Measurements from ENCODE around the gene SPTBN1.
A peak's percentile ranks its signal among the peaks of the same experiment; 100 is the strongest.

Gene SPTBN1

GRCh38 chr2:54699665-54700064 is 243.5 kb downstream of the SPTBN1 start:
- no peak overlapping the region for H3K4me3 Mint-ChIP-seq
- ATAC-seq (replicated peaks) = no peak

GRCh38 chr2:54701029-54701428 is 244.9 kb downstream of the SPTBN1 start:
- peaks cover 0 to 1% of the 10 kb centered on the region in 2 donors for H3K4me1 Mint-ChIP-seq
- no peak overlapping the region for H3K4me3 Mint-ChIP-seq
- H3K27me3 Mint-ChIP-seq = peaks cover 6% of the 10 kb centered on the region in 2 donors
- H3K36me3 Mint-ChIP-seq = no peaks in the 10 kb centered on the region
- no peak overlapping the region for H3K27ac Mint-ChIP-seq
- ATAC-seq (replicated peaks) (no peak), DNase-seq (no peak)
- H3K9me3 Mint-ChIP-seq = no peaks in the 10 kb centered on the region

More at GRCh38 chr2:54699665-54700064, 243.5 kb downstream of the SPTBN1 start:
- H3K27ac Mint-ChIP-seq = no peak overlapping the region
- H3K9me3 Mint-ChIP-seq = no peaks in the 10 kb centered on the region
- H3K36me3 Mint-ChIP-seq = no peaks in the 10 kb centered on the region
- peaks cover 6% of the 10 kb centered on the region in 2 donors for H3K27me3 Mint-ChIP-seq
- peaks cover 0 to 1% of the 10 kb centered on the region in 2 donors for H3K4me1 Mint-ChIP-seq
- no peak for DNase-seq

- no peak overlapping the region for H3K4me3 Mint-ChIP-seq
- H3K9me3 Mint-ChIP-seq = no peaks in the 10 kb centered on the region
- no peak overlapping the region for H3K27ac Mint-ChIP-seq
- no peaks in the 10 kb centered on the region for H3K36me3 Mint-ChIP-seq
- no peak for ATAC-seq (replicated peaks)
- H3K4me1 Mint-ChIP-seq = peaks cover 1 to 8% of the 10 kb centered on the region in 2 donors
- no peak for DNase-seq
- H3K27me3 Mint-ChIP-seq = peaks cover 3 to 7% of the 10 kb centered on the region in 2 donors
Measured at GRCh38 chr2:54704238-54704637, 248.1 kb downstream of the SPTBN1 start.

GRCh38 chr2:54704688-54705605 is 248.8 kb downstream of the SPTBN1 start:
- DNase-seq (no peak), ATAC-seq (replicated peaks) (peak; percentile 59 to 63)
- H3K27ac Mint-ChIP-seq = no peak overlapping the region

GRCh38 chr2:54706622-54707021 is 250.5 kb downstream of the SPTBN1 start:
- no peak for DNase-seq
- no peak for ATAC-seq (replicated peaks)
- H3K9me3 Mint-ChIP-seq = no peaks in the 10 kb centered on the region
- H3K27ac Mint-ChIP-seq = no peak overlapping the region
- H3K4me1 Mint-ChIP-seq = peaks cover 2 to 20% of the 10 kb centered on the region in 2 donors
- peaks cover 9 to 21% of the 10 kb centered on the region in 2 donors for H3K27me3 Mint-ChIP-seq
- H3K4me3 Mint-ChIP-seq = no peak overlapping the region
- peaks cover 0 to 3% of the 10 kb centered on the region in 2 donors for H3K36me3 Mint-ChIP-seq

More at GRCh38 chr2:54704688-54705605, 248.8 kb downstream of the SPTBN1 start:
- H3K9me3 Mint-ChIP-seq = no peaks in the 10 kb centered on the region
- no peaks in the 10 kb centered on the region for H3K36me3 Mint-ChIP-seq
- no peak overlapping the region for H3K4me3 Mint-ChIP-seq
- peaks cover 7 to 15% of the 10 kb centered on the region in 2 donors for H3K27me3 Mint-ChIP-seq
- H3K4me1 Mint-ChIP-seq = peaks cover 1 to 15% of the 10 kb centered on the region in 2 donors

GRCh38 chr2:54708584-54709335 is 252.6 kb downstream of the SPTBN1 start:
- ATAC-seq (replicated peaks) = peak; percentile 63 to 64
- H3K4me1 Mint-ChIP-seq = peaks cover 2 to 20% of the 10 kb centered on the region in 2 donors
- peak overlapping the region; percentile 81 to 87 for H3K4me3 Mint-ChIP-seq
- peaks cover 0 to 3% of the 10 kb centered on the region in 2 donors for H3K36me3 Mint-ChIP-seq
- H3K27ac Mint-ChIP-seq = no peak overlapping the region
- H3K27me3 Mint-ChIP-seq = peaks cover 9 to 21% of the 10 kb centered on the region in 2 donors
- DNase-seq = no peak
- no peaks in the 10 kb centered on the region for H3K9me3 Mint-ChIP-seq

- no peak overlapping the region for H3K27ac Mint-ChIP-seq
- peaks cover 9 to 21% of the 10 kb centered on the region in 2 donors for H3K27me3 Mint-ChIP-seq
- ATAC-seq (replicated peaks) = peak; percentile 68
- peaks cover 2 to 20% of the 10 kb centered on the region in 2 donors for H3K4me1 Mint-ChIP-seq
- H3K9me3 Mint-ChIP-seq = no peaks in the 10 kb centered on the region
- H3K4me3 Mint-ChIP-seq = peak overlapping the region; percentile 81 to 87
- H3K36me3 Mint-ChIP-seq = peaks cover 0 to 3% of the 10 kb centered on the region in 2 donors
- no peak for DNase-seq
Measured at GRCh38 chr2:54709336-54709809, 253.2 kb downstream of the SPTBN1 start.

GRCh38 chr2:54710216-54710615 is 254.1 kb downstream of the SPTBN1 start:
- DNase-seq (no peak), ATAC-seq (replicated peaks) (no peak)
- Mint-ChIP-seq H3K4me1 (peaks cover 2 to 20% of the 10 kb centered on the region in 2 donors), H3K4me3 (peak overlapping the region; percentile 60 to 68), H3K36me3 (peaks cover 0 to 3% of the 10 kb centered on the region in 2 donors), H3K27ac (no peak overlapping the region), H3K27me3 (peaks cover 9 to 21% of the 10 kb centered on the region in 2 donors), H3K9me3 (no peaks in the 10 kb centered on the region)

GRCh38 chr2:54712516-54712915 is 256.4 kb downstream of the SPTBN1 start:
- peaks cover 0 to 3% of the 10 kb centered on the region in 2 donors for H3K36me3 Mint-ChIP-seq
- H3K27ac Mint-ChIP-seq = no peak overlapping the region
- no peak overlapping the region for H3K4me3 Mint-ChIP-seq
- no peaks in the 10 kb centered on the region for H3K9me3 Mint-ChIP-seq
- ATAC-seq (replicated peaks) (no peak), DNase-seq (no peak)
- H3K27me3 Mint-ChIP-seq = peaks cover 9 to 21% of the 10 kb centered on the region in 2 donors
- peaks cover 2 to 26% of the 10 kb centered on the region in 2 donors for H3K4me1 Mint-ChIP-seq

GRCh38 chr2:54714996-54715395 is 258.9 kb downstream of the SPTBN1 start:
- no peak overlapping the region for H3K4me3 Mint-ChIP-seq
- H3K4me1 Mint-ChIP-seq = peaks cover 2 to 10% of the 10 kb centered on the region in 2 donors
- DNase-seq (no peak), ATAC-seq (replicated peaks) (no peak)
- peaks cover 0 to 3% of the 10 kb centered on the region in 2 donors for H3K36me3 Mint-ChIP-seq
- no peaks in the 10 kb centered on the region for H3K9me3 Mint-ChIP-seq
- H3K27ac Mint-ChIP-seq = no peak overlapping the region
- peaks cover 20 to 24% of the 10 kb centered on the region in 2 donors for H3K27me3 Mint-ChIP-seq

- H3K27me3 Mint-ChIP-seq = peaks cover 14 to 19% of the 10 kb centered on the region in 2 donors
- no peak for DNase-seq
- ATAC-seq (replicated peaks) = peak; percentile 25 to 34
Measured at GRCh38 chr2:54716375-54716774, 260.2 kb downstream of the SPTBN1 start.

GRCh38 chr2:54720563-54720962 is 264.4 kb downstream of the SPTBN1 start:
- ATAC-seq (replicated peaks) = no peak
- no peak overlapping the region for H3K4me3 Mint-ChIP-seq
- H3K27me3 Mint-ChIP-seq = peaks cover 28% of the 10 kb centered on the region in 2 donors
- no peaks in the 10 kb centered on the region for H3K36me3 Mint-ChIP-seq
- H3K27ac Mint-ChIP-seq = no peak overlapping the region
- peaks cover 8 to 18% of the 10 kb centered on the region in 2 donors for H3K4me1 Mint-ChIP-seq
- H3K9me3 Mint-ChIP-seq = no peaks in the 10 kb centered on the region
- DNase-seq = no peak

More at GRCh38 chr2:54716375-54716774, 260.2 kb downstream of the SPTBN1 start:
- Mint-ChIP-seq H3K36me3 (no peaks in the 10 kb centered on the region), H3K27ac (no peak overlapping the region), H3K4me3 (no peak overlapping the region), H3K9me3 (no peaks in the 10 kb centered on the region), H3K4me1 (peaks cover 0 to 5% of the 10 kb centered on the region in 2 donors)

Data from stimulated activated naive B cell treated with anti-CD40 and anti-IgM and Interleukin-4, amounts not matched to agents 10 μg/mL and 1 μg/mL and 100 μg/mL, for 72 hours (primary cell).